ENCODE results near the gene SLC6A12.

- TF ChIP-seq CTCF (IDR thresholded peaks at IDR 0.05 in 4 of 5, conservative IDR thresholded peaks at IDR 0.05 in 1 of 5) (no peak), POLR2A (IDR thresholded peaks at IDR 0.05) (no peak)
Measured at GRCh38 chr12:206746-207440, 7.1 kb downstream of the SLC6A12 start.

All from gastrocnemius medialis (tissue), 4 donors.